ENCODE data around the gene GLA.

DNA sequence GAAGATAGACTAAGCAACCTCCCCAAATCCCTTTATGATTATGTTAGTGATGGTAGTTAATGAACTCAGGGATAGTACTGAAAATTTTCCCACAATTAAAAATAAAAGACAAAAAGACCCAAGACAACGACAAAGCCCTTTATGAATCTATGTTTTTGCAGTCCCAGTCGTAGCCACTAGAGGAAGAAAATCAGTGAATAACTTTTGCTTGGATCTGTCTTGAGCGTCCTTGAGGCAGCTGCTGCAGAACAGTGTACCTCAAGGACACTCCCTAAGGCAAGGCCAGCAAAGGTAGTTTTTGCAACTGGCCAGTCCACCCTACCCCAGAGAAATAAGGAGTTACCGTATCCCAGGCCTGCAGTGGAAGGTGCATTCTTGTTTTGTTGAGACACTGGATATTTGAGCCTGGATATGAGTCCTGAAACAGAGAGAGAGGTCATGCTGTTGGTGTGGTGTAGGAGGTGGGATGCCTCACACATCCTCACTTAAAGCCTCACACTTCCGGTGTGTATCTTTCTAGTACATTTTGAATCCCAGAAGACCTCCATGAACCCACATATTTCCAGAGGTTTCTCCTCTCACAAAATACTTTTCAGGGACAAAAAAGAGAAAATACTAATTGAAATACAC is 50.4 kb downstream of the GLA start:
- TF ChIP-seq, protein P1, sequence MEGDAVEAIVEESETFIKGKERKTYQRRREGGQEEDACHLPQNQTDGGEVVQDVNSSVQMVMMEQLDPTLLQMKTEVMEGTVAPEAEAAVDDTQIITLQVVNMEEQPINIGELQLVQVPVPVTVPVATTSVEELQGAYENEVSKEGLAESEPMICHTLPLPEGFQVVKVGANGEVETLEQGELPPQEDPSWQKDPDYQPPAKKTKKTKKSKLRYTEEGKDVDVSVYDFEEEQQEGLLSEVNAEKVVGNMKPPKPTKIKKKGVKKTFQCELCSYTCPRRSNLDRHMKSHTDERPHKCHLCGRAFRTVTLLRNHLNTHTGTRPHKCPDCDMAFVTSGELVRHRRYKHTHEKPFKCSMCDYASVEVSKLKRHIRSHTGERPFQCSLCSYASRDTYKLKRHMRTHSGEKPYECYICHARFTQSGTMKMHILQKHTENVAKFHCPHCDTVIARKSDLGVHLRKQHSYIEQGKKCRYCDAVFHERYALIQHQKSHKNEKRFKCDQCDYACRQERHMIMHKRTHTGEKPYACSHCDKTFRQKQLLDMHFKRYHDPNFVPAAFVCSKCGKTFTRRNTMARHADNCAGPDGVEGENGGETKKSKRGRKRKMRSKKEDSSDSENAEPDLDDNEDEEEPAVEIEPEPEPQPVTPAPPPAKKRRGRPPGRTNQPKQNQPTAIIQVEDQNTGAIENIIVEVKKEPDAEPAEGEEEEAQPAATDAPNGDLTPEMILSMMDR (IDR thresholded peaks at IDR 0.05): peak; percentile 57; the same call in 1 of the 2 replicates
- TF ChIP-seq POLR2AphosphoS5 (IDR thresholded peaks at IDR 0.05; ENCODE audit: low read depth, low read length): no peak

Measured in Panc1 (cell line).